ENCODE results near the gene DR1. TPM values are rescaled to one million over a fixed set of nuclear protein-coding genes. Genes with fewer than 3 reads are reported as not detected.

Gene DR1
- total RNA-seq, 1 donor from 2014 or later: 11.5 TPM

DNA sequence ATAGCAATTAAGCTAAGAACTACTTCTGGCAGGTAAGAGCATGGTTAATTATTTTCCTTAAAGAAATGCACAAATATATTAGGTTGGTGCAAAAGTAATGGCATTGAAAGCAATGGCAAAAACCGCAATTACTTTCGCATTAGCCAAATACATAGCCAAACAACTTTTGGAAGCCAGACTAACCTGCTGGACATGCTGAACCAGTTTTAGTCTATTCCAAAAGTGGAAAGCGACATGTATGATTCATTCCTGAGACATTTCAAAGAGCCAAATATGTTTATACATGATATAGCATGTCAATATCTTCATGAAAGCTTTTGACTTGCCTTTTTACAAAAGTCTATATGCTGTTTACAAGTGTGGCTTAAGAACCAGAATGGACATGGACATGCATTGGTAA, 23.4 kb upstream of the DR1 start:
- H3K9ac ChIP-seq (ENCODE audit: low read depth in 1 of 3, low read length in 3 of 3): no peak overlapping the region
- H3K36me3 ChIP-seq (ENCODE audit: control insufficient read depth in 3 of 3, insufficient read depth in 3 of 3, low read length in 3 of 3): no peaks in the 10 kb centered on the region
- H3K4me3 ChIP-seq (ENCODE audit: low read length in 3 of 3): no peak overlapping the region
- H3K27me3 ChIP-seq (ENCODE audit: control insufficient read depth in 3 of 3, insufficient read depth in 3 of 3, low read length in 3 of 3): no peaks in the 10 kb centered on the region
- H3K9me3 ChIP-seq (ENCODE audit: control insufficient read depth in 3 of 3, low read length in 3 of 3): no peaks in the 10 kb centered on the region
- H3K27ac ChIP-seq (ENCODE audit: low read depth, low read length): no peak overlapping the region
- H3K4me1 ChIP-seq (ENCODE audit: control insufficient read depth in 3 of 3, insufficient read depth in 3 of 3, low read length in 3 of 3): no peaks in the 10 kb centered on the region

DNA sequence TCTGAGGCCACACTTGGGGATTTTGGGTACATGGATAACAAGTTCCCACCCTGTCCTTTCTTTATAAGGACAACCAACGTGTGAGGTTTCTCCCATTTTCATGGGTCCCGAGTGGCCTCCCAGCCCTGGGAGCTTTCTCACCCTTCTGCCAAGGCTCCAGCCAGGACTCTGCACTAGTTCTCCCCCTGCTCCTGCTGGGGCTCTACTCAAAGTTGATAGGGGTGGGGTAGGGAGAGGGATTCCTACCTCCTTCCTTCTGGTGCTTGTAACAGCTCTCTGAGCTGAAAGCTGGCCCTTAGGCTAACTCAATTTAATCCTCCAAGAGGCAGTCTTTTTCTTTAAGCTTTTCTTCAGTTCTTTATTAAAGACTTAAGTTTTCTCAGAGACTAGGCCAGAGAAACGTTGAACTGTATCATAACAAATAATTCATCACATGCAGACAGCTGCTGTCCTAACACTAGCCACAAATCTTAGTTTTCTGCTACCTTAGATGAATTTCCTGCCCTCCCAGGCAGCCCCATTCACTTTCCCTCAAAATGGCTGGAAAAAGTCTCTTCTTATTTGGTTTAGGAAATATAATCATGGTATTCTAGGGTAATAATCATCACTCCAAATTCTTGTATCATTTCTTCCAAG, 22.4 kb upstream of the DR1 start:
- Histone ChIP-seq H3K36me3 (ENCODE audit: control insufficient read depth in 3 of 3, insufficient read depth in 3 of 3, low read length in 3 of 3) (no peaks in the 10 kb centered on the region), H3K9ac (ENCODE audit: low read depth in 1 of 3, low read length in 3 of 3) (no peak overlapping the region), H3K4me3 (ENCODE audit: low read length in 3 of 3) (no peak overlapping the region), H3K4me1 (ENCODE audit: control insufficient read depth in 3 of 3, insufficient read depth in 3 of 3, low read length in 3 of 3) (no peaks in the 10 kb centered on the region), H3K9me3 (ENCODE audit: control insufficient read depth in 3 of 3, low read length in 3 of 3) (no peaks in the 10 kb centered on the region), H3K27ac (ENCODE audit: low read depth, low read length) (no peak overlapping the region), H3K27me3 (ENCODE audit: control insufficient read depth in 3 of 3, insufficient read depth in 3 of 3, low read length in 3 of 3) (no peaks in the 10 kb centered on the region)

DNA sequence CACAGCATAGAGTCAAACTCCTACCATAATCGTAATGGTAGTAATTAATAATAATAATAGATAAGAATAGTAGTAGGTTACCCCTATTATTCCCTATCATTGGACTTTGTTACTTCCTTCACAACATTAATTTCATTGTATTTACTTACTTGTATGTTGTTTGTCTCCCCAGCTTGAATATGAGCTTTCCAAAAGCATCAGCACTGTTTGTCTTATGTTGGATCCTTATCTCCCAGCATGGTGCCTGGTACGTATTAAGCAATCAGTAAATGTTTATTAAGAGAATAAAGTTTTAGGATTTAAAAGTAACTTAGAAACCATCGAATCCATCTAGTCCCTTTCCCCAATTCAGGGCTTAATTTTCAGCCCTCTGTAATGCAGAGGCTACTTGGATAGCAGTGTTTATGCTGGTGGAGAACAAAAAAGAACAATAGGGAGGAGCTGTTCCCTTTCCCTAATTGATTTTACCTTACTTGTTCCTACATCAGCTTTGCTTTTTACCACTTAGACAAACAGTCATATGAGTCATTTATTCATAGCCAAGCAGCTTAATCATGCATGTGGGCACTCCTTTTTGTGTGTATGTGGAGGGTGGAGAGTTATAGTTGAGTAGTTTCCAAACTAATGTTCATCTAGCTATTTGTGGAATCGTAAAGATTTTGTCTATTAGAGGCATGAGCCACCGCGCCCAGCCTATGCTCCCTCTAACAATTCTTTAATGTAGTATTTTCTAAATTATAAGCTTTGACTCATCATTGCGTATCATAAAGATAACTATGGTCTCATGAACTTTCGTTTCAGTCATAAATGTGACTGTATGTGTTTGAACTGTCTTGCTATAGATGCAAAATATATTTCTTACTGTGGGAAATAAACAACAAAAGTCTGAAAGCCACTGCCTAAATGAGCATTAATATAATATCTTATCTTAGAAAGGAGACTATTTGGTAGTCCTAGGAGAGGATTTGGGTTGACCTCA, 20.9 kb upstream of the DR1 start:
- Histone ChIP-seq H3K27ac (ENCODE audit: low read depth, low read length) (no peak overlapping the region), H3K4me1 (ENCODE audit: control insufficient read depth in 3 of 3, insufficient read depth in 3 of 3, low read length in 3 of 3) (no peaks in the 10 kb centered on the region), H3K9ac (ENCODE audit: low read depth in 1 of 3, low read length in 3 of 3) (no peak overlapping the region), H3K9me3 (ENCODE audit: control insufficient read depth in 3 of 3, low read length in 3 of 3) (no peaks in the 10 kb centered on the region), H3K27me3 (ENCODE audit: control insufficient read depth in 3 of 3, insufficient read depth in 3 of 3, low read length in 3 of 3) (no peaks in the 10 kb centered on the region), H3K4me3 (ENCODE audit: low read length in 3 of 3) (no peak overlapping the region), H3K36me3 (ENCODE audit: control insufficient read depth in 3 of 3, insufficient read depth in 3 of 3, low read length in 3 of 3) (no peaks in the 10 kb centered on the region)

DNA sequence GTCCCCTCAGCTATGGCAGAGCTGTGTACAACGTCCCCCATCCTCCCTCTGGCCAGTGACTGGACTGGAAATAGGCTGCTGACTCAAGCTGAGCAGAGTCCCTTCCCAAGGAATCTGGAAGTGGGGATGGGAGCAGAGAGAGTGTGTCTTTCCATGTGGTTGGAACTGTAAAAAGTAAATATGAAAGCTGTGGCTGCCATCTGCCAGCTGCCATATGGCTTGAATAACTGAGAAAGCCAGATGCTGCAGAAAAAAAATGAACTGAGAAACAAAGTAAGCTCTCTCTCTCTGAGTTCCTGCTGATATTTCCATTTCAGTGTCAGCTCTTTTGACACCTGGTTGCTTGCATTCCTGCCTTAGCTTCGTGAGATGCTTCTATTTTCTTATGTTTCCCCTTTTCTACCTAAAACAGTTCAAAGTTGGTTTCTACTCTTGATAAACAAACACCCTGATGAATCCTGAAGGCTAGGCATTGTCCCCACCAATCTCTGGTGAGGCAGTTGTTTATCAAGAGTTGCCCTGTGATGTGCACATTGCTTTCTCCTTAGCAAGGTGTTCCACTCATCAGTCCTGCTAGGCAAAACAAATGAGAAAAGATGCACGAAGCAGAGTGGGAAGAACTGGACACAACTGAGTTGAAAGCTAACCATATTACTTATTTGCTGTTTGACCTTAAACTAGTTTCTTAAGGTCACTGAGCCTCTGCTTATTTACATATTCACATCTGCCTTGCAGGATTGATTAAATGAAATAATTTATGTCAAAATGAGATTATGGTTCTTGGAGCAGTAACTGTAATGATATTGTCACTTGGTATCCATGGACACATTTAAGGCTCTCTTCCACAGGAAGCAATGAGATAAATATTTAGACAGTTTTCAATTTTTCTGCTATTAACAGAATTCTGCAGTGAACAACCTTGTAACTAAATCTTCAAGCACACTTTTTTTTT, 16.6 kb upstream of the DR1 start:
- H3K27me3 ChIP-seq (ENCODE audit: control insufficient read depth in 3 of 3, insufficient read depth in 3 of 3, low read length in 3 of 3): no peaks in the 10 kb centered on the region
- H3K4me1 ChIP-seq (ENCODE audit: control insufficient read depth in 3 of 3, insufficient read depth in 3 of 3, low read length in 3 of 3): no peaks in the 10 kb centered on the region
- no peak overlapping the region for H3K27ac ChIP-seq (ENCODE audit: low read depth, low read length)
- H3K9me3 ChIP-seq (ENCODE audit: control insufficient read depth in 3 of 3, low read length in 3 of 3): no peaks in the 10 kb centered on the region
- no peak overlapping the region for H3K9ac ChIP-seq (ENCODE audit: low read depth in 1 of 3, low read length in 3 of 3)
- H3K36me3 ChIP-seq (ENCODE audit: control insufficient read depth in 3 of 3, insufficient read depth in 3 of 3, low read length in 3 of 3): no peaks in the 10 kb centered on the region
- no peak overlapping the region for H3K4me3 ChIP-seq (ENCODE audit: low read length in 3 of 3)

DNA sequence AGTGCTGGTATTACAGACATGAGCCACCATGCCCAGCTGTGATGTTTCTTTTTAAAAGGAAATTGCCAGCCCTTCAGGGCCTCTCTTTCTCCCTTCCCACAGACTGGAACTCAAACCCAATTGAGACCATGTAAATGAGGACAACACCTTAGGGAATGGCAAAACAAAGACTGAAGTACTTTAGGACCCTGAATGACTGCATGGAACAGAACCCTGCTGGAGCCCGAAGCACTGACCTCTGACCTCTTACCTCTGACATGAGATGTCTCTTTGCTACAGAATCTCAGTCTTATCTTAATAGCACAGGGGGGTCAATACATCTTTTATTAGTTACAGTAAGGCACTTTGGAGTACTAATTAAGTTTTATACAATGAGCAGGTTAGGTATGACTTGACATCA, 15.5 kb upstream of the DR1 start:
- Histone ChIP-seq H3K36me3 (ENCODE audit: control insufficient read depth in 3 of 3, insufficient read depth in 3 of 3, low read length in 3 of 3) (no peaks in the 10 kb centered on the region), H3K4me1 (ENCODE audit: control insufficient read depth in 3 of 3, insufficient read depth in 3 of 3, low read length in 3 of 3) (no peaks in the 10 kb centered on the region), H3K27ac (ENCODE audit: low read depth, low read length) (no peak overlapping the region), H3K4me3 (ENCODE audit: low read length in 3 of 3) (no peak overlapping the region), H3K27me3 (ENCODE audit: control insufficient read depth in 3 of 3, insufficient read depth in 3 of 3, low read length in 3 of 3) (no peaks in the 10 kb centered on the region), H3K9ac (ENCODE audit: low read depth in 1 of 3, low read length in 3 of 3) (no peak overlapping the region), H3K9me3 (ENCODE audit: control insufficient read depth in 3 of 3, low read length in 3 of 3) (no peaks in the 10 kb centered on the region)

DNA sequence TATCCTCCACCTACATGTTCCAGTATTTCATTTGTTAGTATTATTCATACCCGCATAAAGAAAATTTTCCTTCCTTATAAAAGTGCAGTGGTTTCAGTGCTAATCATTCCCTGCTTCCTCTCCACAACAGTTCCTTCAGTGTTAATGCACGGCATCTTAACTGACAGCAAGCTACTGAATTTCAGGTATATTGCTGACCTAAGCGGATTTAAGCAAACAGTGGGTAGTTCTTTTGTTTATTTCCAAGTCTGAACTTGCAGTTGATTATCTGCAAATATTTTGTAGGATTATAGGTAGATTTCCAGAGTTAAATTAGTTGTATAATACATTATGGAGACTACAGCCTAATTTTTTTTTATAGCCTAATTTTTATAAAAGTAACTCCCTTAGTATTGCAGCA, 15.1 kb upstream of the DR1 start:
- Histone ChIP-seq H3K4me1 (ENCODE audit: control insufficient read depth in 3 of 3, insufficient read depth in 3 of 3, low read length in 3 of 3) (no peaks in the 10 kb centered on the region), H3K27me3 (ENCODE audit: control insufficient read depth in 3 of 3, insufficient read depth in 3 of 3, low read length in 3 of 3) (no peaks in the 10 kb centered on the region), H3K27ac (ENCODE audit: low read depth, low read length) (no peak overlapping the region), H3K4me3 (ENCODE audit: low read length in 3 of 3) (no peak overlapping the region), H3K36me3 (ENCODE audit: control insufficient read depth in 3 of 3, insufficient read depth in 3 of 3, low read length in 3 of 3) (no peaks in the 10 kb centered on the region), H3K9ac (ENCODE audit: low read depth in 1 of 3, low read length in 3 of 3) (no peak overlapping the region), H3K9me3 (ENCODE audit: control insufficient read depth in 3 of 3, low read length in 3 of 3) (no peaks in the 10 kb centered on the region)

DNA sequence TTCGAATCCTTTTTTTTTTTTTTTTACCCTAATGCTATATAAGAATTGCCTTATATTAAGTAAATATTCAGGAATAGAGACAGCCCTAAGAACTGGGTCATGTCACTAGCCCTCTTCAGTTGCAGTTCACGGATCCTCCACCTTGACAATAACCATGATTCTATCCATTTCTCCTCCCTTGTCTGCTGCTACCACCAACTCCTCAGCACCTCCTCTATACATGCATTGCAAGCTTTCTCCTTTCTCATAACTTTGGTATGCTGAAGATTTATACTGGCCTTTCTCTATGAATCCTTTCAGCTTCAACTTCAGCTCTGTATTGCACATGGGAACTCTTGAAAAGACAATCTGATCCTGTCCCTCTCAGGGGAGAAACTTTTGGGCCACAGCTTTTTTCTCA, 14.3 kb upstream of the DR1 start:
- H3K27ac ChIP-seq (ENCODE audit: low read depth, low read length): no peak overlapping the region
- no peaks in the 10 kb centered on the region for H3K9me3 ChIP-seq (ENCODE audit: control insufficient read depth in 3 of 3, low read length in 3 of 3)
- H3K9ac ChIP-seq (ENCODE audit: low read depth in 1 of 3, low read length in 3 of 3): no peak overlapping the region
- H3K36me3 ChIP-seq (ENCODE audit: control insufficient read depth in 3 of 3, insufficient read depth in 3 of 3, low read length in 3 of 3): no peaks in the 10 kb centered on the region
- H3K4me1 ChIP-seq (ENCODE audit: control insufficient read depth in 3 of 3, insufficient read depth in 3 of 3, low read length in 3 of 3): no peaks in the 10 kb centered on the region
- no peaks in the 10 kb centered on the region for H3K27me3 ChIP-seq (ENCODE audit: control insufficient read depth in 3 of 3, insufficient read depth in 3 of 3, low read length in 3 of 3)
- H3K4me3 ChIP-seq (ENCODE audit: low read length in 3 of 3): no peak overlapping the region

DNA sequence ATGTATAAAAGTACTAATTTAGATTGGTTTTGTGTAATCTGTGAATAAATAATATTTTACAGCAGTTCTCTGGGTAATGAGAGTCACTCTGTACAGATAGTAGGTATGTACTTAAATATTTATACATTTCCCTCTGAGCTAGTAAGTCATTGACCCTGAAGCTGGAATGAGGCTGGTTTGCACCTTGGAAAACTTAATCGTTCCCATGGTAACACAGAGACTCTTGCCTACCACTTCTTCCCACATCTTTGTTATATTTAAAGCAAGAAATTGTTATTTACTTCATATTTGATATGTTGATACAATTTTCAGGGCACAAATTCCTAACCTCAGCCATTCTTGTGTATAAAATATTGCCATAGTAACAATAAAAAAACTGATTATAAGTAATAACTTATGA, 13.3 kb upstream of the DR1 start:
- H3K4me1 ChIP-seq (ENCODE audit: control insufficient read depth in 3 of 3, insufficient read depth in 3 of 3, low read length in 3 of 3): no peaks in the 10 kb centered on the region
- H3K9ac ChIP-seq (ENCODE audit: low read depth in 1 of 3, low read length in 3 of 3): no peak overlapping the region
- H3K9me3 ChIP-seq (ENCODE audit: control insufficient read depth in 3 of 3, low read length in 3 of 3): no peaks in the 10 kb centered on the region
- no peak overlapping the region for H3K4me3 ChIP-seq (ENCODE audit: low read length in 3 of 3)
- no peaks in the 10 kb centered on the region for H3K36me3 ChIP-seq (ENCODE audit: control insufficient read depth in 3 of 3, insufficient read depth in 3 of 3, low read length in 3 of 3)
- no peak overlapping the region for H3K27ac ChIP-seq (ENCODE audit: low read depth, low read length)
- no peaks in the 10 kb centered on the region for H3K27me3 ChIP-seq (ENCODE audit: control insufficient read depth in 3 of 3, insufficient read depth in 3 of 3, low read length in 3 of 3)

DNA sequence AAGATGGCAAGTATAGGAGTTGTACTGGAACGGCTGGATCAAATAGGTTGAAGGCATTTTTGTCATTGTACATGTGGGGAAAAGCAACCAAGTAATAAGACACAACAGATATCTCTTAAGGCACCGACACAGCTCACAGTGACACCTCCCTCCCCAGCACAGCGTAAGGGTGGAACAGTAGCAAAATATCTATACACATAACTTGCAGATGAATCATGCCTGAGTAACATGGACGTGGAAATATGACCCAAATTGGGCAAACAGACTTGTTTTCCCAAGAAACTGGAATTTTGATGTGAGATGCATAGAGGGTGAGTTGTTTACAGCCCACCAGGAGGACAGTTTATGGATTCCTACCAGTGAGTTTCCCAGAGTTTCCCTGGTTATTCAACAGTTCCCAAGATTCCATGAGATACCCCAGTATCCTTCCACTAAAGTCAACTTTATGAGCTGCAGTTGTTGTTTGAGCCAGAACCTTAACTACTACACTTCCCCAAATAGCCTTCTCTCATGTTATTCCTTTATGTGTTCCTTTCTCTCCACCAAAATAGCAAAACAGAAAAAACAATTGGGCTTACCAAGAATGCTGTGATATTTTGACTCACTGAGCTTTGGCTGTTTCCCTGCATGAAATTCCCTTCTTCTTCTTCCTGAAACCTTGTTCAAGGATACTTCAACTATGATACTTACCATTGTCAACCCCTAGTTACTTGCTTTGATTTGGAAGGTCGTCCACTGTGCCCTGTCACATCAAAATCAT, 7.1 kb upstream of the DR1 start:
- H3K4me1 ChIP-seq (ENCODE audit: control insufficient read depth in 3 of 3, insufficient read depth in 3 of 3, low read length in 3 of 3): peaks cover 0 to 2% (median 0%) of the 10 kb centered on the region in 3 donors
- H3K9me3 ChIP-seq (ENCODE audit: control insufficient read depth in 3 of 3, low read length in 3 of 3): no peaks in the 10 kb centered on the region
- no peaks in the 10 kb centered on the region for H3K27me3 ChIP-seq (ENCODE audit: control insufficient read depth in 3 of 3, insufficient read depth in 3 of 3, low read length in 3 of 3)
- no peak overlapping the region for H3K27ac ChIP-seq (ENCODE audit: low read depth, low read length)
- H3K9ac ChIP-seq (ENCODE audit: low read depth in 1 of 3, low read length in 3 of 3): no peak overlapping the region
- peaks cover 2 to 13% (median 11%) of the 10 kb centered on the region in 3 donors for H3K36me3 ChIP-seq (ENCODE audit: control insufficient read depth in 3 of 3, insufficient read depth in 3 of 3, low read length in 3 of 3)
- no peak overlapping the region for H3K4me3 ChIP-seq (ENCODE audit: low read length in 3 of 3)

Measured in skeletal muscle tissue (tissue), 4 donors.